Measurements from ENCODE around the gene KDELR3.

- no peak for TF ChIP-seq CTCF (IDR thresholded peaks at IDR 0.05)
- no peak for TF ChIP-seq POLR2AphosphoS5 (IDR thresholded peaks at IDR 0.05)
- TF ChIP-seq POLR2A (IDR thresholded peaks at IDR 0.05): no peak
- TF ChIP-seq EP300 (IDR thresholded peaks at IDR 0.05): no peak
Observed at GRCh38 chr22:38419121-38419857, 48.6 kb upstream of the KDELR3 start.

All from upper lobe of left lung (tissue), 4 donors.